HepG2 (cell line): ENCODE data around the gene AADACL4. TPM values are rescaled to one million over a fixed set of nuclear protein-coding genes. Genes with fewer than 3 reads are reported as not detected.

Source experiments
- MEF2D ChIP-seq: sonication (generic); formaldehyde crosslinking; IDR thresholded peaks from 2 replicates; pipeline ENCODE4 v1.5.1; 2020; ENCODE audit warnings: mild to moderate bottlenecking, missing genetic modification reagents
- ZNF552 ChIP-seq: sonication (generic); formaldehyde crosslinking; IDR thresholded peaks from 2 replicates; pipeline ENCODE4 v1.9.0; 2022; ENCODE audit warnings: missing genetic modification reagents, mild to moderate bottlenecking, borderline replicate concordance
- ZNF570 ChIP-seq: sonication (generic); formaldehyde crosslinking; IDR thresholded peaks from 2 replicates; pipeline ENCODE4 v1.4.0; 2020; ENCODE audit warnings: mild to moderate bottlenecking, missing genetic modification reagents, borderline replicate concordance
- ZNF619 ChIP-seq: sonication (generic); formaldehyde crosslinking; IDR thresholded peaks from 2 replicates; pipeline ENCODE4 v1.4.0; 2020; ENCODE audit warnings: mild to moderate bottlenecking, missing genetic modification reagents
- ZNF75D ChIP-seq: sonication (generic); formaldehyde crosslinking; IDR thresholded peaks from 2 replicates; pipeline ENCODE4 v1.8.1; 2023; ENCODE audit warnings: missing genetic modification reagents, mild to moderate bottlenecking, borderline replicate concordance
- polyA plus RNA-seq, 8 experiments: library from polyadenylated mRNA; depleted of rRNA in 3 of 8; stranded (reverse) in 7 of 8; unstranded in 1 of 8; fragments of >200 nt; fragmentation: Illumina TruSeq in 4 of 8; extraction: Trizol in 4 of 8; gene quantifications; 2 replicates each; pipeline versions ENCODE4 v1.2.1 to v1.2.3, GENCODE V29; 2011 to 2016; ENCODE audit warnings: low read depth in 4 of 8, missing spikeins in 1 of 8, mixed read lengths in 1 of 8; ENCODE audit not compliant: insufficient read depth in 1 of 8
- total RNA-seq, 5 experiments: library from RNA; depleted of rRNA; stranded (reverse); fragments of >200 nt; fragmentation: Illumina TruSeq; extraction: Trizol; gene quantifications; 2 replicates each; pipeline ENCODE4 v1.2.3, GENCODE V29; 2016; ENCODE audit warnings: low read depth in 1 of 5
- TF ChIP-seq, protein P1 (sequence below): sonication (generic); formaldehyde crosslinking; IDR thresholded peaks from 2 replicates; pipeline ENCODE4 v1.4.0; 2020; ENCODE audit warnings: mild to moderate bottlenecking, missing genetic modification reagents
- TF ChIP-seq, protein P2 (sequence below): sonication (generic); formaldehyde crosslinking; IDR thresholded peaks from 2 replicates; pipeline ENCODE4 v1.8.0; 2022; ENCODE audit warnings: mild to moderate bottlenecking, missing genetic modification reagents, moderate library complexity

Gene AADACL4
- total and polyA plus RNA-seq, 2 of the 13 experiments (the other 11 are each of a cell fraction or from before 2014, with no cell fraction given) = not detected

DNA sequence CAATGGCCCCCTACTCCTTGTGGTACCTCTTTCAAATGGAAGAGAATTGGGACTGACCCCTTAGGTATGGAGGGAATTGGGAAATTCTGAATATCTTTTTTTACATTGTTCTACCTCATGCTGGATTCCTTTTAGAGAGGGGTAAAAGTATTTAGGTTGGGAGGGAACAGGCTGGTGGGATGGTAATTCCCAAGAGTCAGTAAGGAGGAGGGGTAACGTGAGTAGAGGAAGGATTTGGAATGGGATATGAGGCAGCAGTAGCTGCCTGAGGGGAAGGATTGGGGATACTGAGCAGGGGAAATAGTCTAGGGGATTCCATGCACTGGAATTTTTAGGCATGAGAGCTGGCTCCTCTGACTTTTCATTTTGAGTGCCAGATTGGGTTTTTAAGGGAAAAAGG lies 68.2 kb downstream of the AADACL4 start (continued):
- TF ChIP-seq, protein P1, sequence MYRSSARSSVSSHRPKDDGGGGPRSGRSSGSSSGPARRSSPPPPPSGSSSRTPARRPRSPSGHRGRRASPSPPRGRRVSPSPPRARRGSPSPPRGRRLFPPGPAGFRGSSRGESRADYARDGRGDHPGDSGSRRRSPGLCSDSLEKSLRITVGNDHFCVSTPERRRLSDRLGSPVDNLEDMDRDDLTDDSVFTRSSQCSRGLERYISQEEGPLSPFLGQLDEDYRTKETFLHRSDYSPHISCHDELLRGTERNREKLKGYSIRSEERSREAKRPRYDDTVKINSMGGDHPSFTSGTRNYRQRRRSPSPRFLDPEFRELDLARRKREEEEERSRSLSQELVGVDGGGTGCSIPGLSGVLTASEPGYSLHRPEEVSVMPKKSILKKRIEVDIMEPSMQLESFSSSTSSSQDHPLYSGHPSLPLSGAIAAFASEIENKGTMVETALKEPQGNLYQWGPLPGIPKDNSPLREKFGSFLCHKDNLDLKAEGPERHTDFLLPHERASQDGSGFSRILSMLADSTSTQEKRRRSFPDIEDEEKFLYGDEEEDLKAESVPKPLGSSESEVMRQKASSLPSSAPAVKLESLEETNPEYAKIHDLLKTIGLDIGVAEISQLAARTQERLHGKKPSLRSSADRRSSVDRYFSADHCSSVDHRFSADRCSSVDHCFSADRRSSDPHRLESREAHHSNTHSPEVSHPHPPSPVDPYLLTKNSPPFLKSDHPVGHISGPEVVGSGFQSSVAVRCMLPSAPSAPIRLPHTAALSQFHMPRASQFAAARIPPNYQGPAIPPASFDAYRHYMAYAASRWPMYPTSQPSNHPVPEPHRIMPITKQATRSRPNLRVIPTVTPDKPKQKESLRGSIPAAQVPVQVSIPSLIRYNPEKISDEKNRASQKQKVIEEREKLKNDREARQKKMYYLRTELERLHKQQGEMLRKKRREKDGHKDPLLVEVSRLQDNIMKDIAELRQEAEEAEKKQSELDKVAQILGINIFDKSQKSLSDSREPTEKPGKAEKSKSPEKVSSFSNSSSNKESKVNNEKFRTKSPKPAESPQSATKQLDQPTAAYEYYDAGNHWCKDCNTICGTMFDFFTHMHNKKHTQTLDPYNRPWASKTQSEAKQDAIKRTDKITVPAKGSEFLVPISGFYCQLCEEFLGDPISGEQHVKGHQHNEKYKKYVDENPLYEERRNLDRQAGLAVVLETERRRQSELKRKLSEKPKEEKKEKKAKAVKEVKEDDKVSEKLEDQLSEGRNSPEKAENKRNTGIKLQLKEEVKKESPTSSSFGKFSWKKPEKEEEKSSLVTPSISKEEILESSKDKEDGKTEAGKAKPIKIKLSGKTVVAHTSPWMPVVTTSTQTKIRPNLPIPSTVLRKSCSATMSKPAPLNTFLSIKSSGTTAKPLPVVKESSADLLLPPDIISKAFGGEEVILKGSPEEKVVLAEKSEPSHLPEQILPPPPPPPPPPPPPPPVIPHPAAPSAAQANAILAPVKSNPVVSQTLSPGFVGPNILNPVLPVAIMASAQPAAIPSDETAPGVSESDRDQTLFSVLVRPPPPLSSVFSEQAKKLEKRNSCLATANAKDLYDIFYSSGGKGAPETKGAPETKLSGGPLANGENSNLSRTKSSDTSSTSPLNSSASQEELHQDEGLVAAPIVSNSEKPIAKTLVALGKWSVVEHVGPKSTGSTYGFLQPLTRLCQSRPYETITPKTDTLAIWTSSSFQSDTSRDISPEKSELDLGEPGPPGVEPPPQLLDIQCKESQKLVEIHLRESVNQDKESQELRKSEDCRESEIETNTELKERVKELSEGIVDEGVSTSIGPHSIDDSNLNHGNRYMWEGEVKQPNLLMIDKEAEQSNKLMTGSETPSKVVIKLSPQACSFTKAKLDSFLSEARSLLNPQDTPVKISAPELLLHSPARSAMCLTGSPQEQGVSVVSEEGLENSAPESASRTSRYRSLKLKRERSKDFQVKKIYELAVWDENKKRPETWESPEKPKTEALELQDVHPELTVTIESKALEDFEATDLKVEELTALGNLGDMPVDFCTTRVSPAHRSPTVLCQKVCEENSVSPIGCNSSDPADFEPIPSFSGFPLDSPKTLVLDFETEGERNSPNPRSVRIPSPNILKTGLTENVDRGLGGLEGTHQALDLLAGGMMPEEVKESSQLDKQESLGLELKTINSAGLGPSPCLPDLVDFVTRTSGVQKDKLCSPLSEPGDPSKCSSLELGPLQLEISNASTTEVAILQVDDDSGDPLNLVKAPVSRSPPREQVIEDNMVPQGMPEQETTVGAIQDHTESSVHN (CRISPR knock-in tag) = no peak
- no peak for TF ChIP-seq ZNF552 (CRISPR knock-in tag)
- no peak for TF ChIP-seq MEF2D (CRISPR knock-in tag)
- TF ChIP-seq ZNF570 = no peak
- TF ChIP-seq, protein P2, sequence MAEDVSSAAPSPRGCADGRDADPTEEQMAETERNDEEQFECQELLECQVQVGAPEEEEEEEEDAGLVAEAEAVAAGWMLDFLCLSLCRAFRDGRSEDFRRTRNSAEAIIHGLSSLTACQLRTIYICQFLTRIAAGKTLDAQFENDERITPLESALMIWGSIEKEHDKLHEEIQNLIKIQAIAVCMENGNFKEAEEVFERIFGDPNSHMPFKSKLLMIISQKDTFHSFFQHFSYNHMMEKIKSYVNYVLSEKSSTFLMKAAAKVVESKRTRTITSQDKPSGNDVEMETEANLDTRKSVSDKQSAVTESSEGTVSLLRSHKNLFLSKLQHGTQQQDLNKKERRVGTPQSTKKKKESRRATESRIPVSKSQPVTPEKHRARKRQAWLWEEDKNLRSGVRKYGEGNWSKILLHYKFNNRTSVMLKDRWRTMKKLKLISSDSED = no peak
- no peak for TF ChIP-seq ZNF619 (CRISPR knock-in tag)
- no peak for TF ChIP-seq ZNF75D (CRISPR knock-in tag)
